HepG2 (cell line): ENCODE data around the gene C19orf73. TPM values are rescaled to one million over a fixed set of nuclear protein-coding genes. Genes with fewer than 3 reads are reported as not detected.

Experiments
- ATAC-seq: fragments of 200-7000 bp; cut with Tn5 transposase; 3 replicates; pipeline ENCODE4 v1.9.1; 2020; ENCODE audit warnings: mild to moderate bottlenecking, moderate library complexity
- BruUV-seq: library from RNA; stranded (reverse); fragments of 400-500 nt; replicated peaks from 2 replicates; lab custom pipeline; 2021; lab: Mats Ljungman, UMichigan
- CTCF ChIA-PET: fragments of 300-600 bp; formaldehyde crosslinking; extraction: SDS; loops from one replicate; lab custom pipeline; 2021; ENCODE audit warnings: low total read pairs, inconsistent platforms, low intra/inter-chr PET ratio; lab: Yijun Ruan, JAX
- POLR2A ChIA-PET: fragments of 350-600 bp; sonication (Branson Sonifier 250); formaldehyde crosslinking; loops from one replicate; lab custom pipeline; 2020; ENCODE audit warnings: antibody characterized with exemption, inconsistent platforms; lab: Yijun Ruan, JAX
- DNase-seq: peaks from one replicate; pipeline ENCODE4 v3.0.0-alpha.2; 2015; ENCODE audit warnings: low spot score
- FAIRE-seq: peaks from 3 replicates; lab custom pipeline; 2011; peaks lifted over from hg19 to GRCh38; lab: Jason Lieb, UNC
- H2AFZ ChIP-seq: one replicate; pipeline ENCODE4 v1.6.1; 2011; ENCODE audit warnings: low read length, inconsistent platforms
- H3K27ac ChIP-seq: fragments of 300-600 bp; 3 replicates; pipeline ENCODE4 v1.8.0; 2011; ENCODE audit warnings: mixed run types, mild to moderate bottlenecking, mixed read lengths, low read length, inconsistent platforms; ENCODE audit not compliant: insufficient read depth; ENCODE audit errors: extremely low read length
- H3K27me3 ChIP-seq, 2 experiments: fragments of 200-600 bp in 1 of 2; 2 replicates in 1 of 2; 3 replicates in 1 of 2; pipeline versions ENCODE4 v1.6.0 to v1.8.0; 2011; ENCODE audit warnings: low read length in 2 of 2, mild to moderate bottlenecking in 2 of 2, moderate library complexity in 2 of 2, inconsistent platforms in 1 of 2; ENCODE audit not compliant: insufficient read depth in 2 of 2, control insufficient read depth in 1 of 2
- H3K36me3 ChIP-seq, 2 experiments: fragments of 200-600 bp in 1 of 2; replicated peaks in 1 of 2; 2 replicates in 1 of 2; 3 replicates in 1 of 2; pipeline versions ENCODE4 v1.5.1 to v1.8.0; 2011; ENCODE audit warnings: low read length in 2 of 2, inconsistent platforms in 1 of 2; ENCODE audit not compliant: insufficient read depth in 2 of 2, control insufficient read depth in 1 of 2
- H3K4me1 ChIP-seq: 2 replicates; pipeline ENCODE4 v1.5.1; 2012; ENCODE audit warnings: low read length, inconsistent platforms; ENCODE audit not compliant: insufficient read depth
- H3K4me2 ChIP-seq: 2 replicates; pipeline ENCODE4 v1.6.0; 2011; ENCODE audit warnings: low read depth, low read length, inconsistent platforms
- H3K4me3 ChIP-seq, 3 experiments: fragments of 200-600 bp in 1 of 3; sonication (generic), shearing (Covaris generic) in 1 of 3; replicated peaks in 1 of 3; 2 replicates each; pipeline ENCODE4 v1.5.1; 2011 to 2016; ENCODE audit warnings: low read length in 3 of 3, inconsistent platforms in 2 of 3, low read depth in 2 of 3, mild to moderate bottlenecking in 2 of 3, control low read depth in 1 of 3, mixed read lengths in 1 of 3; ENCODE audit not compliant: insufficient read depth in 1 of 3
- H3K79me2 ChIP-seq: one replicate; pipeline ENCODE4 v1.6.1; 2011; ENCODE audit warnings: low read length, inconsistent platforms; ENCODE audit not compliant: insufficient read depth
- H3K9ac ChIP-seq: 2 replicates; pipeline ENCODE4 v1.6.0; 2011; ENCODE audit warnings: mild to moderate bottlenecking, low read depth, low read length, inconsistent platforms; ENCODE audit not compliant: insufficient read depth
- H3K9me3 ChIP-seq: 2 replicates; pipeline ENCODE4 v1.5.1; 2012; ENCODE audit warnings: mild to moderate bottlenecking, low read length
- H4K20me1 ChIP-seq: 2 replicates; pipeline ENCODE4 v1.6.0; 2011; ENCODE audit warnings: inconsistent platforms, mild to moderate bottlenecking, low read length, moderate library complexity; ENCODE audit not compliant: insufficient read depth
- CEBPB ChIP-seq: IDR thresholded peaks from 2 replicates; pipeline ENCODE4 v1.6.1; 2011; ENCODE audit warnings: low read depth, low read length, improper control_type of control experiment, borderline replicate concordance
- SUZ12 ChIP-seq: fragments of 150-350 bp; IDR thresholded peaks from 2 replicates; pipeline ENCODE4 v1.6.1; 2014; ENCODE audit warnings: low read depth, low read length
- ZNF121 ChIP-seq: sonication (generic); formaldehyde crosslinking; IDR thresholded peaks from 2 replicates; pipeline ENCODE4 v1.5.0; 2020; ENCODE audit warnings: mild to moderate bottlenecking, missing genetic modification reagents
- ZNF263 ChIP-seq: sonication (generic); formaldehyde crosslinking; IDR thresholded peaks from 2 replicates; pipeline ENCODE4 v1.4.0; 2020; ENCODE audit warnings: missing genetic modification reagents
- WGBS: methylation state at CpG from one replicate; pipeline ENCODE4 v1.1.6; 2017; ENCODE audit warnings: low lambda C conversion rate; 5-methylcytosine and 5-hydroxymethylcytosine counted together
- in situ Hi-C: cut with HindIII; loops from 2 replicates; pipeline ENCODE4 v1.10.0; 2017; ENCODE audit warnings: low pct_unique_long_range_greater_than_20kb; ENCODE audit not compliant: extremely low pct_ligation_motif_present
- intact Hi-C: fragments of 100-400 bp; cut with micrococcal nuclease; formaldehyde crosslinking; loops from one replicate; pipeline ENCODE4 v1.10.0; 2022; ENCODE audit not compliant: unreplicated experiment
- polyA plus RNA-seq, 8 experiments: library from polyadenylated mRNA; depleted of rRNA in 3 of 8; stranded (reverse) in 7 of 8; unstranded in 1 of 8; fragments of >200 nt; fragmentation: Illumina TruSeq in 4 of 8; extraction: Trizol in 4 of 8; gene quantifications; 2 replicates each; pipeline versions ENCODE4 v1.2.1 to v1.2.3, GENCODE V29; 2011 to 2016; ENCODE audit warnings: low read depth in 4 of 8, missing spikeins in 1 of 8, mixed read lengths in 1 of 8; ENCODE audit not compliant: insufficient read depth in 1 of 8
- total RNA-seq, 5 experiments: library from RNA; depleted of rRNA; stranded (reverse); fragments of >200 nt; fragmentation: Illumina TruSeq; extraction: Trizol; gene quantifications; 2 replicates each; pipeline ENCODE4 v1.2.3, GENCODE V29; 2016; ENCODE audit warnings: low read depth in 1 of 5
- TF ChIP-seq, protein P1 (sequence below): sonication (generic); formaldehyde crosslinking; IDR thresholded peaks from 2 replicates; pipeline ENCODE4 v1.8.1; 2023; ENCODE audit warnings: mild to moderate bottlenecking, moderate library complexity, missing genetic modification reagents

C19orf73 gene
- total and polyA plus RNA-seq, 2 of the 13 experiments (the other 11 are each of a cell fraction or from before 2014, with no cell fraction given) = 1.4 to 1.5 TPM

DNA sequence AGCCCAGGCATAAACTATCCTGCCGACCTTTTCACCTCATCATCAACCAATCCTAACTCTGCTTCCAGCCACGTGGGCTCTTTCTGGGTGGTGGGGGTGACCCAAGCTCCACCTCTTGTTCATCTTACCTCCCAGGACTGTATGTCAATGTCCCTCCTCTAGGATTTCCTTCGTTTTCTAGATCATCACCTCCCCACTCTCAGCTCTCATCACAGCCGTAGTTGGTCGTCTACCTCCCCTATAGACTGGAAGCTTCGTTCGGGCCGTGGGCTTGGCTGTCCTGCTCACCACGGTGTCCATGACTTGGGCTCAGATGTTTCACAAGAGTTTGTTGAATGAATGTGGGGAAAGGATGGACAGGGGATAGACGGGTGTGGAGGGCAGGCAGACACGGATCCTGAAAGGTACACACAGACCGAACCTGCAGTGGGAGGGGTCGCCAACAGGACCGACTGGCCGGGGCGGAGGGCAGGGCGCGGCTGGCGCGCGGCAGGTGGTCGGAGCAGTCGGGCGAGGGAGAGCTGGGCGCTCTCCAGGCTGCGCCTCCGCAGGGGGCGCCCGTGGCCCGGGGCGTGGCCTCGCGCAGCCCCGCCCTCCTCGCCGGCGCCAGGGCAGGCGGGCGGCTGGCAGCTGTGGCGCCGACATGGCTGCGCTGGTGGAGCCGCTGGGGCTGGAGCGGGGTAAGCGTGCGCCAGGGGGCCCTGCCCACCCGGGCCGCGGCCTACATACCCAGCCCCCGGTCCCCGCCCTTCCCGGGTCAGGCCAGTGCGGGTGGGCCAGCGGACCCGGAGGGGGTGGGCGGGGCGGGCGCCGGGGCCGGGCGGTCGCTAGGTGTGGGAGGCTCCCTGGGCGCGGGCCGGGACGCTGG lies 4.9 kb downstream of the C19orf73 start, which contains the start of gene LIN7B (continued):
- TF ChIP-seq ZNF263 (CRISPR knock-in tag) (peak; percentile 62; the same call in 1 of the 2 replicates), SUZ12 (no peak)

DNA sequence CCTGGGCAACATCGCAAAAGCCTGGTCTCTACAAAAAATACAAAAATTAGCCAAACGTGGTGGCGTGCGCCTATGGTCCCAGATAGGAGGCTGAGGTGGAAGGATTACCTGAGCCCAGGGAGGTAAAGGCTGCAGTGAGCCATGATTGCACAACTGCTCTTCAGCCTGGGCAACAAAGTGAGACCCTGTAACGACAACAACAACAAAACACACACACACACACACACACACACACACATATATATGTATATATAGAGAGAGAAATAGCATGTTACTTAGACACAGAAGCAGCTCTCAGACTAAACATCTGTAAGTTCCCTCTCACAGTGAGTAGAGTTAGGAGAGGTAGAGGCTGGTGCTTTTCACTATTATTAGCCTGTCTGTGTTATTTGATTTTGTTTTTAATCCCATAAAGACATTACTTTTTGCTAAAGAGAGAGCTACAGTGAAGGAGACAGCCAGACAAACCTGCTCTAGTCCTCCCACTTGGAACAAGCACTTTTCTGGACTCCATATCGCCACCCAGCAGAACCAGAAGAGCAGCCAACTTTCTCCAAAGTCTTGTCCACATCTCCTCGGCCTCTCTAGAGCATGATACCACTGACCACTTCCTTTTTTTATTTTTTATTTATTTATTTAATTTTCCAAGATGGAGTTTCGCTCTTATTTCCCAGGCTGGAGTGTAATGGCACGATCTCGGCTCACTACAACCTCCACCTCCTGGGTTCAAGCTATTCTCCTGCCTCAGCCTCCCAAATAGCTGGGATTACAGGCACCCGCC lies 7.5 kb downstream of the C19orf73 start:
- ChIA-PET POLR2A (no interaction called here), CTCF (no interaction called here)
- peaks cover 10% of the 10 kb centered on the region for H4K20me1 ChIP-seq
- no peak overlapping the region for H3K4me2 ChIP-seq
- WGBS = 85% methylated on average over 11 of the region's 11 CpGs
- ATAC-seq (no peak), FAIRE-seq (no peak), DNase-seq (no peak)
- H3K79me2 ChIP-seq = no peaks in the 10 kb centered on the region
- peaks cover 30% of the 10 kb centered on the region for H3K4me1 ChIP-seq
- no TSS peak for BruUV-seq
- no peaks in the 10 kb centered on the region for H3K9me3 ChIP-seq
- intact Hi-C loops = no loop called here
- peaks cover 9 to 29% of the 10 kb centered on the region in 2 experiments; a peak in 4 of 5 replicates for H3K36me3 ChIP-seq
- no peaks in the 10 kb centered on the region for H3K27me3 ChIP-seq
- in situ Hi-C loops = no loop called here
- H3K9ac ChIP-seq = no peak overlapping the region
- TF ChIP-seq, protein P1, sequence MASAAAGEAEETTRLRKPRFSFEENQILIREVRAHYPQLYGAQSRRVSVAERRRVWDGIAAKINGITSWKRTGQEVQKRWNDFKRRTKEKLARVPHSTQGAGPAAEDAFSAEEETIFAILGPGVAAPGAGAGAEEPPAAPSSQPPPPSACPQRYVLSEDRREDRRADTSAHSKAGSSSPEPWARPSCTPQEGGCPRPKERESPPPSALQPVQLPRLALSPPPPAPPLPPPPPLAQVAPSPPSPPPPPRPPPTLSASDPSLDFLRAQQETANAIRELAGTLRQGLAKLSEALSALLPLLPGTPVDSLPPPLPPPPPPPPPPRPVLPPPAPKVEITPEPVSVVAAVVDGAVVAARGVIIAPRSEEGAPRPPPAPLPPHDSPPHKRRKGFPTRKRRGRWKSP (CRISPR knock-in tag) = no peak
- peak; percentile 47; the same call in 1 of the 2 replicates for TF ChIP-seq CEBPB
- TF ChIP-seq ZNF121 (CRISPR knock-in tag) = peak; percentile 34; the same call in 1 of the 2 replicates
- no peak overlapping the region for H3K4me3 ChIP-seq
- H2AFZ ChIP-seq = no peak overlapping the region
- no peak overlapping the region for H3K27ac ChIP-seq
